ENCODE measurements around the gene KCNG3. TPM values are rescaled to one million over a fixed set of nuclear protein-coding genes. Genes with fewer than 3 reads are reported as not detected.

The KCNG3 gene
- total RNA-seq, 3 donors from 2014 or later, result 2.6 to 5.0 (median 3.2) TPM

GRCh38 chr2:42425697-42426096 is 68.1 kb downstream of the KCNG3 start:
- no peak for TF ChIP-seq CTCF (IDR thresholded peaks at IDR 0.05)
- no peaks in the 10 kb centered on the region for H3K9me3 ChIP-seq
- intact Hi-C loops (cut with DNase I, micrococcal nuclease), result no loop called here
- H3K4me3 ChIP-seq, result no peak overlapping the region
- ATAC-seq (no peak), DNase-seq (no peak)
- no peaks in the 10 kb centered on the region for H3K36me3 ChIP-seq (ENCODE audit: low read depth)
- peaks cover 4% of the 10 kb centered on the region for H3K4me1 ChIP-seq (ENCODE audit: low read depth)

GRCh38 chr2:42424033-42424432 is 69.7 kb downstream of the KCNG3 start:
- DNase-seq (no peak), ATAC-seq (no peak)
- no peak overlapping the region for H3K4me3 ChIP-seq
- no peaks in the 10 kb centered on the region for H3K36me3 ChIP-seq (ENCODE audit: low read depth)
- H3K9me3 ChIP-seq, result no peaks in the 10 kb centered on the region
- intact Hi-C loops (cut with DNase I, micrococcal nuclease), result no loop called here
- H3K4me1 ChIP-seq (ENCODE audit: low read depth), result peaks cover 4% of the 10 kb centered on the region
- no peak for TF ChIP-seq CTCF (IDR thresholded peaks at IDR 0.05)

- Histone ChIP-seq H3K36me3 (ENCODE audit: low read depth) (no peaks in the 10 kb centered on the region), H3K4me1 (ENCODE audit: low read depth) (peaks cover 4% of the 10 kb centered on the region), H3K4me3 (no peak overlapping the region), H3K9me3 (no peaks in the 10 kb centered on the region)
- TF ChIP-seq CTCF (IDR thresholded peaks at IDR 0.05), result no peak
- DNase-seq (no peak), ATAC-seq (no peak)
- intact Hi-C loops (cut with DNase I, micrococcal nuclease), result no loop called here
These were observed 72.1 kb downstream of the KCNG3 start for GRCh38 chr2:42421601-42422239.

GRCh38 chr2:42421157-42421485 is 72.7 kb downstream of the KCNG3 start:
- DNase-seq, result no peak
- no peak for TF ChIP-seq CTCF (IDR thresholded peaks at IDR 0.05)
- Histone ChIP-seq H3K36me3 (ENCODE audit: low read depth) (no peaks in the 10 kb centered on the region), H3K4me1 (ENCODE audit: low read depth) (peaks cover 4% of the 10 kb centered on the region), H3K4me3 (no peak overlapping the region), H3K9me3 (no peaks in the 10 kb centered on the region)
- intact Hi-C loops (cut with DNase I, micrococcal nuclease), result no loop called here
- ATAC-seq, result no peak

- Histone ChIP-seq H3K9me3 (peaks cover 8% of the 10 kb centered on the region), H3K4me1 (ENCODE audit: low read depth) (peaks cover 14% of the 10 kb centered on the region), H3K4me3 (no peak overlapping the region), H3K36me3 (ENCODE audit: low read depth) (no peaks in the 10 kb centered on the region)
- intact Hi-C loops (cut with DNase I, micrococcal nuclease), result no loop called here
- ATAC-seq (no peak), DNase-seq (no peak)
- no peak for TF ChIP-seq CTCF (IDR thresholded peaks at IDR 0.05)
These were observed 79.1 kb downstream of the KCNG3 start for GRCh38 chr2:42414648-42415047.

- intact Hi-C loops (cut with DNase I, micrococcal nuclease), result no loop called here
- H3K4me3 ChIP-seq, result no peak overlapping the region
- no peak for DNase-seq
- ATAC-seq, result no peak
- no peak for TF ChIP-seq CTCF (IDR thresholded peaks at IDR 0.05)
- H3K4me1 ChIP-seq (ENCODE audit: low read depth), result peaks cover 15% of the 10 kb centered on the region
- H3K36me3 ChIP-seq (ENCODE audit: low read depth), result no peaks in the 10 kb centered on the region
- peaks cover 8% of the 10 kb centered on the region for H3K9me3 ChIP-seq
These were observed 79.6 kb downstream of the KCNG3 start for GRCh38 chr2:42414158-42414557.

Data from mucosa of descending colon (tissue), 3 donors.